Ascending aorta (tissue), 2 donors: ENCODE results near the gene MEGF11. TPM values are rescaled to one million over a fixed set of nuclear protein-coding genes. Genes with fewer than 3 reads are reported as not detected.
A peak's percentile ranks its signal among the peaks of the same experiment; 100 is the strongest.

Source experiments
- DNase-seq, 2 donors: peaks; one replicate each; pipeline ENCODE4 v3.0.0-alpha.2; 2019; ENCODE audit warnings: low spot score in 2 of 2
- H3K27ac ChIP-seq, 2 donors: fragments of 200-600 bp; sonication (generic); one replicate each; pipeline ENCODE4 v1.5.1; 2016 to 2017; ENCODE audit warnings: mild to moderate bottlenecking in 1 of 2
- H3K27me3 ChIP-seq: fragments of 200-600 bp; sonication (generic); one replicate; pipeline ENCODE4 v1.5.1; 2017
- H3K36me3 ChIP-seq, 2 donors: fragments of 200-600 bp; sonication (generic); one replicate each; pipeline ENCODE4 v1.5.1; 2016
- H3K4me1 ChIP-seq, 2 donors: fragments of 200-600 bp; sonication (generic); one replicate each; pipeline ENCODE4 v1.5.1; 2016 to 2017; ENCODE audit warnings: mild to moderate bottlenecking in 1 of 2
- H3K4me3 ChIP-seq, 2 donors: fragments of 200-600 bp; sonication (generic); one replicate each; pipeline ENCODE4 v1.5.1; 2016 to 2017; ENCODE audit warnings: mild to moderate bottlenecking in 1 of 2
- H3K9me3 ChIP-seq, 2 donors: fragments of 200-600 bp; sonication (generic); one replicate each; pipeline ENCODE4 v1.5.1; 2016
- intact Hi-C: fragments of 100-400 bp; cut with DNase I; formaldehyde crosslinking; loops from one replicate; pipeline ENCODE4 v1.15.1; 2023
- total RNA-seq: library from RNA; depleted of rRNA; stranded (reverse); fragments of >200 nt; gene quantifications from one replicate; pipeline ENCODE4 v1.1.0, GENCODE V29; 2016
- TF ChIP-seq, protein P1 (sequence below), 3 experiments: fragments of 200-600 bp in 2 of 3; fragments of 450-650 bp in 1 of 3; sonication (generic) in 2 of 3; IDR thresholded peaks; one replicate each; pipeline ENCODE4 v1.5.1; 2016 to 2019; ENCODE audit warnings: antibody characterized with exemption in 3 of 3, mild to moderate bottlenecking in 1 of 3, moderate library complexity in 1 of 3

Gene MEGF11
- total RNA-seq, 1 donor from 2014 or later, result not detected

DNA sequence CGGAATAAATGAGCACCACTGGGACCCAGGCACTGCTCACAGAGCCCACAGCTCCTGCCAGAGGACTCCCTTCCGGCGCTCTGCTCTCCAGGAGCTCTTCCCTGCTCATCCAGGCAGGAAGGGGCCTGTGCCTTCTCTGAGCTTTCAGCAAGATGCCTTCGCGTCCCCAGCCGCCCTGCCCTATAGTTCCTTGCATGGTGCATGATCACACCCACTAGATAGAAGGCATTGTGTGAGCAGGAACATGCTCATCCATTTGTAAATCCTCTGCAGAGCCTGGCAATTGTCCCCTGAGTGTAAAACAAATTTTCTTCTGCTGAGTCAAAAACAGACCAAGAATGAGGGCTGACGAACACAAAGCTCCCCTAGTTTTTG lies 181.6 kb downstream of the MEGF11 start:
- Histone ChIP-seq H3K36me3 (no peaks in the 10 kb centered on the region), H3K9me3 (no peaks in the 10 kb centered on the region), H3K4me1 (no peaks in the 10 kb centered on the region), H3K27ac (no peak overlapping the region), H3K27me3 (no peaks in the 10 kb centered on the region), H3K4me3 (no peak overlapping the region)
- DNase-seq, result peak in 1 of 2 donors; percentile 47
- TF ChIP-seq, protein P1, sequence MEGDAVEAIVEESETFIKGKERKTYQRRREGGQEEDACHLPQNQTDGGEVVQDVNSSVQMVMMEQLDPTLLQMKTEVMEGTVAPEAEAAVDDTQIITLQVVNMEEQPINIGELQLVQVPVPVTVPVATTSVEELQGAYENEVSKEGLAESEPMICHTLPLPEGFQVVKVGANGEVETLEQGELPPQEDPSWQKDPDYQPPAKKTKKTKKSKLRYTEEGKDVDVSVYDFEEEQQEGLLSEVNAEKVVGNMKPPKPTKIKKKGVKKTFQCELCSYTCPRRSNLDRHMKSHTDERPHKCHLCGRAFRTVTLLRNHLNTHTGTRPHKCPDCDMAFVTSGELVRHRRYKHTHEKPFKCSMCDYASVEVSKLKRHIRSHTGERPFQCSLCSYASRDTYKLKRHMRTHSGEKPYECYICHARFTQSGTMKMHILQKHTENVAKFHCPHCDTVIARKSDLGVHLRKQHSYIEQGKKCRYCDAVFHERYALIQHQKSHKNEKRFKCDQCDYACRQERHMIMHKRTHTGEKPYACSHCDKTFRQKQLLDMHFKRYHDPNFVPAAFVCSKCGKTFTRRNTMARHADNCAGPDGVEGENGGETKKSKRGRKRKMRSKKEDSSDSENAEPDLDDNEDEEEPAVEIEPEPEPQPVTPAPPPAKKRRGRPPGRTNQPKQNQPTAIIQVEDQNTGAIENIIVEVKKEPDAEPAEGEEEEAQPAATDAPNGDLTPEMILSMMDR (IDR thresholded peaks at IDR 0.05), result no peak
- intact Hi-C loops, result no loop called here

DNA sequence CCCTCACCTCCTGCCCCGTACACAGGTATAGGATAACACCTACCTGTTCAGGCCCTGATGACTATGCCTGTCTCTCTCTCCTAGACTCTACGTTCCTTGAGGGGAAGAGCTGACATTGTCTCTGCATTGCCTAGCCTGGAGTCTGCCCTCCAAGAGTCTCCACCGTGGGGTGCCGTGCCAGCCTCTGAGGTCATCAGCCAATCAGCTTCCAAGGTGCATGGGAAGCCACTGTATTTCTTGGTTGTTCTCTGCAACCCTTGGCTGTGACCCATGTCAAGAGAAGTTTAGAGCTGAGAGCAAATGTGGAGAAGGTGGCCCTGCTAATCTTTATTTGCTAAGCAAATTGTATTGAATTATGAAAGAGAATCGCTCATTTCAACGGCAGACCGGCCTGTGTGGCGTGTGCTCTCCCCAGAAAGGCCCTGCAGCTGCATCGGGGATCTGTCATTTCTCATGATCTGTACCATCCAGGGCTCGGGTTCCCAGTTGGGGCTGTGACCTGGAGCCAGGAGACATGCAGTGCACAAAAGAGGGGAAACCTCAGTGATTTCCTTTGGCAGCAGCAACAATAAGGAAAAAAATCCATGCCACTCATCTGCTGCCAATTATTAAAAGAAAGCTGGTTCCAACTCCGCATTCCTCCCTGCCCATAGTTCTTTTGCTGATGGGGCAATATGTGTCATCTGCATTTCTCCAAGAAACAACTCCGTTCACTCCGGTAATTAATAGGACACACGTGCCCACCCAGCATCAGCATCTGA lies 182.2 kb downstream of the MEGF11 start:
- H3K4me3 ChIP-seq, result no peak overlapping the region
- no peaks in the 10 kb centered on the region for H3K4me1 ChIP-seq
- TF ChIP-seq, protein P1 (IDR thresholded peaks at IDR 0.05), result no peak

GRCh38 chr15:66070220-66070934 lies 183.2 kb downstream of the MEGF11 start:
- H3K9me3 ChIP-seq, result no peaks in the 10 kb centered on the region
- H3K27me3 ChIP-seq, result no peaks in the 10 kb centered on the region
- no peaks in the 10 kb centered on the region for H3K4me1 ChIP-seq
- TF ChIP-seq, protein P1 (IDR thresholded peaks at IDR 0.05), result no peak
- no peak overlapping the region for H3K4me3 ChIP-seq
- DNase-seq, result no peak
- H3K27ac ChIP-seq, result no peak overlapping the region
- H3K36me3 ChIP-seq, result no peaks in the 10 kb centered on the region
- intact Hi-C loops, result no loop called here

More for the DNA sequence above, 182.2 kb downstream of the MEGF11 start:
- intact Hi-C loops, result no loop called here
- Histone ChIP-seq H3K27ac (no peak overlapping the region), H3K27me3 (no peaks in the 10 kb centered on the region), H3K9me3 (no peaks in the 10 kb centered on the region), H3K36me3 (no peaks in the 10 kb centered on the region)
- peak in 1 of 2 donors; percentile 27 for DNase-seq

DNA sequence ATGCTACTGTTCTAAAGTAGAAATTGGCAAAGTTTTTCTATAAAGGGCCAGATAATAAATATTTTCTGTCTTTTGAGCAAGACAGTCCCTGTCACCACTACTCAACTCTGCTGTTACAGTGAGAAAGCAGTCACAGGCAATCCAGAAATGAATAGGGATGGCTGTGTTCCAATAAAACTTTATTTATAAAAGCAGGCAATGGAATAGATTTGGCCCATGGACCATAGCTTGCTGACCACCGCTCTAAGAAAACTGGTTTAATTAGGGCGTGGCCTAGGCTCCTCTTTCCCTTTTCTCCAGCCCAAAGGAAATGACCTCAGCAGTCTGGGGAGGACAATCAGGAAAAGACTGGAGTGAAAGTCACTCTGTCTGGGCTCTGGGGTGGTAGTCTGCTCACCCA lies 183.8 kb downstream of the MEGF11 start:
- TF ChIP-seq, protein P1 (IDR thresholded peaks at IDR 0.05), result no peak
- Histone ChIP-seq H3K9me3 (no peaks in the 10 kb centered on the region), H3K36me3 (no peaks in the 10 kb centered on the region), H3K4me1 (no peaks in the 10 kb centered on the region), H3K4me3 (no peak overlapping the region), H3K27ac (no peak overlapping the region), H3K27me3 (no peaks in the 10 kb centered on the region)
- no peak for DNase-seq
- intact Hi-C loops, result no loop called here

DNA sequence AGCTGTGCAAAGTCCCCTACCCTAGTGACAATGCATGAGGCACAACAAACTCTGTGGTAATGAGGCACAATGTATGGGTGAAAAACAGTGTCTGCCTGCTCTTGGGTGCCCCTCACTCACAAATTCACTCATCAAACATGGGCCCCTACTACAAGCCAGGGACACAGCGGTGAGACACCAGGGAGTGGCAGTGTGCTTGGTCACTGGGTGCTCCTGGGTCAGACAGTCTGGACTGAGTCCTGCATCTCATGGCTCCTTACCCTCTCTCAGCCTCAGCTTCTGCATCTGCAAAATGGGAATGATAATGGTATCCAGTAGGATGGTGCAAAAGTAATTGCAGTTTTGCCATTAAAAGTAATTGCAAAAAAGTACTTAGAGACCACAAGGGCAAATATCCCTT lies 184.7 kb downstream of the MEGF11 start:
- intact Hi-C loops, result no loop called here
- no peaks in the 10 kb centered on the region for H3K9me3 ChIP-seq
- no peak overlapping the region for H3K27ac ChIP-seq
- no peaks in the 10 kb centered on the region for H3K27me3 ChIP-seq
- peak in 1 of 2 donors; percentile 19 for DNase-seq
- TF ChIP-seq, protein P1 (IDR thresholded peaks at IDR 0.05), result no peak
- no peak overlapping the region for H3K4me3 ChIP-seq
- H3K36me3 ChIP-seq, result no peaks in the 10 kb centered on the region
- H3K4me1 ChIP-seq, result no peaks in the 10 kb centered on the region
